Stomach (tissue), 4 donors: Measurements from ENCODE around the gene BPIFB6.

ENCODE experiments used
- EP300 ChIP-seq: sonication (generic); formaldehyde crosslinking; IDR thresholded peaks from one replicate; pipeline ENCODE4 v1.6.1; 2017; ENCODE audit warnings: antibody characterized with exemption
- POLR2A ChIP-seq, 4 donors: fragments of 450-650 bp; IDR thresholded peaks; one replicate each; pipeline ENCODE4 v1.6.1; 2016; ENCODE audit warnings: antibody characterized with exemption in 4 of 4, control low read depth in 2 of 4, mild to moderate bottlenecking in 1 of 4, moderate library complexity in 1 of 4
- POLR2AphosphoS5 ChIP-seq, 3 donors: sonication (generic); formaldehyde crosslinking; IDR thresholded peaks; one replicate each; pipeline ENCODE4 v1.6.1; 2016; ENCODE audit warnings: antibody characterized with exemption in 3 of 3
- TF ChIP-seq, protein P1 (sequence below), 7 experiments: fragments of 450-650 bp in 4 of 7; fragments of 200-600 bp in 3 of 7; sonication (generic) in 3 of 7; IDR thresholded peaks; one replicate each; pipeline ENCODE4 v1.5.1; 2016 to 2019; ENCODE audit warnings: antibody characterized with exemption in 7 of 7, control low read depth in 2 of 7, mild to moderate bottlenecking in 1 of 7

DNA sequence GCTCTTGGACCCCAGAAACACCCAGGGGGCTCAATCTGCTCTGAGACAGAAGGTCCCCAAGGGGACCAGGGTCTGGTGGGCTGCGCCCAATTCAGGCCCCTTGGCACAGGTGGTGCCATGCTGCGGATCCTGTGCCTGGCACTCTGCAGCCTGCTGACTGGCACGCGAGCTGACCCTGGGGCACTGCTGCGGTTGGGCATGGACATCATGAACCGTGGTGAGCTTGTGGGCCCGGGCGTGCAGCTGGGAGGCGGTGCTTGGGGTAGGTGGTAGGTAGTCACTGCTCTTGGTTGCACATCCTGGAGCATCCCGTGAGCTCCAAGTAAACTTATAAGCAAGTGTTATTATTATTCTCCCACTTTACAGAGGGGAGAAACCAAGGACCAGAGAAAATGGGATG, at the start of gene BPIFB6:
- TF ChIP-seq, protein P1, sequence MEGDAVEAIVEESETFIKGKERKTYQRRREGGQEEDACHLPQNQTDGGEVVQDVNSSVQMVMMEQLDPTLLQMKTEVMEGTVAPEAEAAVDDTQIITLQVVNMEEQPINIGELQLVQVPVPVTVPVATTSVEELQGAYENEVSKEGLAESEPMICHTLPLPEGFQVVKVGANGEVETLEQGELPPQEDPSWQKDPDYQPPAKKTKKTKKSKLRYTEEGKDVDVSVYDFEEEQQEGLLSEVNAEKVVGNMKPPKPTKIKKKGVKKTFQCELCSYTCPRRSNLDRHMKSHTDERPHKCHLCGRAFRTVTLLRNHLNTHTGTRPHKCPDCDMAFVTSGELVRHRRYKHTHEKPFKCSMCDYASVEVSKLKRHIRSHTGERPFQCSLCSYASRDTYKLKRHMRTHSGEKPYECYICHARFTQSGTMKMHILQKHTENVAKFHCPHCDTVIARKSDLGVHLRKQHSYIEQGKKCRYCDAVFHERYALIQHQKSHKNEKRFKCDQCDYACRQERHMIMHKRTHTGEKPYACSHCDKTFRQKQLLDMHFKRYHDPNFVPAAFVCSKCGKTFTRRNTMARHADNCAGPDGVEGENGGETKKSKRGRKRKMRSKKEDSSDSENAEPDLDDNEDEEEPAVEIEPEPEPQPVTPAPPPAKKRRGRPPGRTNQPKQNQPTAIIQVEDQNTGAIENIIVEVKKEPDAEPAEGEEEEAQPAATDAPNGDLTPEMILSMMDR (IDR thresholded peaks at IDR 0.05): no peak
- no peak for TF ChIP-seq POLR2A (IDR thresholded peaks at IDR 0.05)
- no peak for TF ChIP-seq POLR2AphosphoS5 (IDR thresholded peaks at IDR 0.05)
- no peak for TF ChIP-seq EP300
